SK-MEL-5 (cell line): Measurements from ENCODE around the gene WFDC2. TPM values are rescaled to one million over a fixed set of nuclear protein-coding genes. Genes with fewer than 3 reads are reported as not detected.
"Not testable (repeated sequence)": the region's sequence is repeated elsewhere in the genome, so short reads cannot be mapped to it uniquely, and the experiment has no call there.

Experiments used
- DNase-seq: peaks from one replicate; pipeline ENCODE4 v3.0.0-alpha.2; 2016; ENCODE audit warnings: low read depth, low spot score
- in situ Hi-C: cut with HindIII; loops from 2 replicates; pipeline ENCODE4 v1.10.0; 2016; ENCODE audit warnings: low sequenced_read_pairs, high pct_unique_total_duplicates, low pct_unique_long_range_greater_than_20kb
- total RNA-seq: library from RNA; depleted of rRNA; stranded (reverse); fragments of >200 nt; shearing (Covaris generic); gene quantifications from 2 replicates; pipeline ENCODE4 v1.2.3, GENCODE V29; 2014

WFDC2 gene
- total RNA-seq, 1 experiment from 2014 or later = not detected

- in situ Hi-C loops, DNase-seq: not testable (repeated sequence)
Measured at GRCh38 chr20:45472286-45472685, 2.7 kb downstream of the WFDC2 start.

GRCh38 chr20:45477530-45478148 lies 8.1 kb downstream of the WFDC2 start:
- DNase-seq, in situ Hi-C loops: not testable (repeated sequence)

GRCh38 chr20:45479822-45480221 lies 10.3 kb downstream of the WFDC2 start:
- no peak for DNase-seq
- in situ Hi-C loops = no loop called here

- DNase-seq = no peak
- in situ Hi-C loops = no loop called here
Measured at GRCh38 chr20:45484676-45485075, 15.1 kb downstream of the WFDC2 start.

GRCh38 chr20:45485388-45485787 lies 15.8 kb downstream of the WFDC2 start:
- in situ Hi-C loops = no loop called here
- DNase-seq = no peak

- peak; percentile 22 for DNase-seq
- in situ Hi-C loops = no loop called here
Measured at GRCh38 chr20:45487231-45487635, 17.7 kb downstream of the WFDC2 start.

- no peak for DNase-seq
- in situ Hi-C loops = no loop called here
Measured at GRCh38 chr20:45489083-45489531, 19.6 kb downstream of the WFDC2 start.

- DNase-seq = no peak
- in situ Hi-C loops = no loop called here
Measured at GRCh38 chr20:45495501-45495941, 26.0 kb downstream of the WFDC2 start.

GRCh38 chr20:45496166-45496565 lies 26.6 kb downstream of the WFDC2 start:
- in situ Hi-C loops = no loop called here
- DNase-seq = no peak

GRCh38 chr20:45497971-45498494 lies 28.5 kb downstream of the WFDC2 start:
- DNase-seq = no peak
- in situ Hi-C loops = no loop called here

- no peak for DNase-seq
- in situ Hi-C loops = no loop called here
Measured at GRCh38 chr20:45500022-45500421, 30.5 kb downstream of the WFDC2 start.

- no peak for DNase-seq
- in situ Hi-C loops = no loop called here
Measured at GRCh38 chr20:45501600-45501999, 32.0 kb downstream of the WFDC2 start.

GRCh38 chr20:45502561-45502960 lies 33.0 kb downstream of the WFDC2 start:
- in situ Hi-C loops = no loop called here
- no peak for DNase-seq

- in situ Hi-C loops = no loop called here
- DNase-seq = no peak
Measured at GRCh38 chr20:45503403-45503802, 33.9 kb downstream of the WFDC2 start.

- DNase-seq = no peak
- in situ Hi-C loops = no loop called here
Measured at GRCh38 chr20:45506398-45506797, 36.8 kb downstream of the WFDC2 start.

GRCh38 chr20:45507011-45507820 lies 37.7 kb downstream of the WFDC2 start:
- peak; percentile 39 for DNase-seq
- in situ Hi-C loops = no loop called here

GRCh38 chr20:45508068-45508886 lies 38.7 kb downstream of the WFDC2 start:
- in situ Hi-C loops = no loop called here
- DNase-seq = no peak

- in situ Hi-C loops = no loop called here
- no peak for DNase-seq
Measured at GRCh38 chr20:45509091-45509490, 39.5 kb downstream of the WFDC2 start.
